HL-60 (cell line): ENCODE measurements around the gene CRELD1.

Experiments used
- CTCF ChIP-seq: IDR thresholded peaks from one replicate; pipeline ENCODE4 v1.5.1; 2011; ENCODE audit warnings: low read length, control low read depth, inconsistent platforms; ENCODE audit not compliant: insufficient read depth
- GABPA ChIP-seq: IDR thresholded peaks from 2 replicates; pipeline ENCODE4 v1.6.1; 2012; ENCODE audit warnings: low read depth
- POLR2AphosphoS5 ChIP-seq: IDR thresholded peaks from 2 replicates; pipeline ENCODE4 v1.6.1; 2012; ENCODE audit warnings: low read depth
- REST ChIP-seq: IDR thresholded peaks from 2 replicates; pipeline ENCODE4 v1.6.1; 2012; ENCODE audit warnings: low read depth; ENCODE audit not compliant: insufficient replicate concordance

DNA sequence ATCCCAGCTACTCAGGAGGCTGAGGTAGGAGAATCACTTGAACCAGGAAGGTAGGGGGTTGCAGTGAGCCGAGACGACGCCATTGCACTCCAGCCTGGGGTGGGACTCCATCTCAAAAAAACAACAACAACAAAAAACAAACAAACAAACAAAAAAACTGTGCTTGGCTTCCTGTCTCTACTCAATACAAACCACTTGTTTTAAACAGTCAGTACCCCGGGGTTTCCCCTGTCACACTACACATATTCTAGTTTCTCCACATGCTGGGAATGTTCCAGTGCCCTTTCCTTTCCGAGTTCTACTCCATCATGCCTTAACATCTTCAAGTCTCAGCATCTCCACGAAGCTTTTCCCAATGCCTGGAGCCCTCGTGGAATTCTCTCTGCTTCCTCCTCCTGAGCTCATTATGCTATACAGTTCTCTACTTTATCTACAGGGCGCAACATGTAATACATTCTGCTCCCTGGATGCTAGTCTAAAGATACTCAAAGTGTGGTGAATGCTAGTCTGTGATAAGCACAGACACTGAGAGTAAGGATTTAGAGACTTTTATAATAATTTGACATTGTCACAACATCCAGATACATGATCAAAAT is 45.2 kb downstream of the CRELD1 start:
- no peak for TF ChIP-seq CTCF
- no peak for TF ChIP-seq POLR2AphosphoS5
- no peak for TF ChIP-seq REST
- TF ChIP-seq GABPA: no peak
